A549 treated with CORT108297 at 1 μM for 4 hours (cell line): Measurements from ENCODE around the gene HOXB3. TPM values are rescaled to one million over a fixed set of nuclear protein-coding genes. Genes with fewer than 3 reads are reported as not detected.

ENCODE experiments used
- total RNA-seq: library from RNA; stranded (reverse); fragments of 200-300 nt; extraction: Qiagen RNA extraction; gene quantifications from 5 replicates; pipeline ENCODE4 v1.2.3, GENCODE V29; 2022

HOXB3 gene
- total RNA-seq = 4.6 to 6.8 TPM (median 5.7 TPM) in 5 replicates

GRCh38 chr17:48589831-48590606, at the start of gene HOXB3:
Gene HOXB3, minus strand, starts transcription at chr17:48590241. Its CDS starts 37,767 bp downstream, at chr17:48552474.

DNA sequence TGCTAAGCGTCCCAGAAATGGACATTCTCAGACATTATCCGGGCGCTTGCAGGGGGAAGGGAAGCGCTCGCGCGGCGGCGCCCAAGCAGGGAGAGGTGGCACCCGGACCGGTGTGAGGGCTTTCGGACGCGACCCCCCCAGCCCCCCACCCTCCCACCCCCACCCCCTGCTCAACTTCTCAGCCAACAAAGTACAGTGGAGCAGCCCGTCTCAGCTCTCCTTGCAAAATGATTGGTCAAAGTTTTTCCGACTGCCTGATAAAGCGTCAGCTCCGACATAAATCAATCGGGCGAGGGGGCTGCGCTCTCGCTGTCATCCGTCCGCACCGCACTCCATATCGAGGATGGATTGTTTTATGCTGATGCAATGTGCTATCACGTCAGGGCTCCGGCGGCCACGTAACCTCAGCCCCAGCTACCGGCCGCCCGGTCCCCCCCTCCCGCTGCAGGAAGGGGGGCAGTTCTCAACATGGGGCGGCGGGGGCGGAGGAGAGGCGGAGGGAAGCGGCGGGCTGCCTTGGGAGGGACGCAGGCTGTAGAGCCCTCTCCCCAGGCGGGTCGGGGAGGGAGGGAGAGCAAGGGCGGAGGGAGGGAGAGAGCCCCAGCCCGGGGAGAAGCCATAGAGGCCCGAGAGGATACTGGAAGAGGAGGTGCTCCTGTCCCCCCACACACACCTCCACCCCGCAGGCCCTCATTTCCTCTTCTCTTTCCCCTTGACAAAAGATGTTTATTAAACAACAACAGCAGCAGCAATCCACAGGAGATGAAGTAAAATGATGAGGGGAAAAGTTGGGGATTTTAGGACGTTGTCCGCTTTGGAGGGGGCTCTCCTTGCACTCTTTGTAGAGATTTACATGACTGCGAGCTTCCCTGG, 36.4 kb upstream of the HOXB3 start, which contains the start of gene HOXB9:
Gene HOXB9, minus strand, starts transcription at position 114 of the 873 bp plus-strand sequence. Its CDS starts 89 bp downstream, at position 25.

DNA sequence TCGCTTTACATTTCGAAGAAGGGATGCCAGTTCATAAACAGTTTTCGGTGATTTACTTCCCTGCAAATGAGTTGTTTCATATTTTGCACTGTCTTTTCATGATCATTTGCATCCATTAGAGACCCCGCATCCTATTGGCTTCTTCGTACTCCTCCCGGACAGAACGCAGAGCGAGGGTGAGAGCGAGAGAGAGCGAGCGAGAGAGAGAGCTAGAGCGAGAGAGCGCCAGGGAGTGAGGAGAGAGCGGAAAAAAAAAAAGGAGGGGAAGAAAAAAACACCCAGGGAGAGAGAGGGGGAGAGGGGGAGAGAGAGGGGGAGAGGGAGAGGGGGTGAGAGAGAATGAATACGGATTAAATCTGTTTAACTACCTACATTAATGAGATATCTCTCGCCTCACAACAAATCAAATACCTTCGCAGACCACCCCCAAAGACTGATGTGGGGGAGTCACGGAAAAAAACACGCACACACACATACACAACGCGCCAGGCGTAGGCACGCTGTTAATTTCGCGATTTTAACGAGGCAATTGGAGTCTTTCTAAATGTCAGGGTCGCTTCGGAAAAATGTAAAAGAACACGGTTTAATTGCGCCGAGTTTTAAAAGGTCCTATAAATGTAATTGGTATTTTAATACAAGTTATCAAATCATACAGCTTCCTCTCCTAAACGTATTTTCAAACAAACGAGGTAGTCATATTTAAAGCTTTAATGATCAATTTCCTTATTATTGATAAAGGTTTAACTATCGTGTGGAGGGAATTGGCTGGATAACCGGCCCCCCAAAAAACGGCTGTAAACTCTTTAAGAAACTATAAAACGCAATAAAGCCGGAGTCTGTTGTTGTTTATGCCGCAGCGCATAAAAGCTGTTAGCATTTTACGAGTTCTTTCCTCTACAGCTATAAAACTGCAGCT, 25.3 kb upstream of the HOXB3 start, which contains the start of gene HOXB8:
Gene HOXB8, minus strand, starts transcription at position 246 of the 916 bp plus-strand sequence. CDS start 588 bp downstream, outside the sequence.

GRCh38 chr17:48610282-48611211, 20.5 kb upstream of the HOXB3 start, which contains the start of gene HOXB7:
Gene HOXB7, minus strand, starts transcription at chr17:48611017. Its CDS starts 99 bp downstream, at chr17:48610918.

GRCh38 chr17:48604770-48605329, 14.8 kb upstream of the HOXB3 start, which contains the start of gene HOXB6:
Gene HOXB6, minus strand, starts transcription at chr17:48604986. Its CDS starts 6,836 bp downstream, at chr17:48598150.

GRCh38 chr17:48593126-48593829, 3.2 kb upstream of the HOXB3 start, which contains the start of gene HOXB5:
Gene HOXB5, minus strand, starts transcription at chr17:48593779. Its CDS starts 97 bp downstream, at chr17:48593682.

DNA sequence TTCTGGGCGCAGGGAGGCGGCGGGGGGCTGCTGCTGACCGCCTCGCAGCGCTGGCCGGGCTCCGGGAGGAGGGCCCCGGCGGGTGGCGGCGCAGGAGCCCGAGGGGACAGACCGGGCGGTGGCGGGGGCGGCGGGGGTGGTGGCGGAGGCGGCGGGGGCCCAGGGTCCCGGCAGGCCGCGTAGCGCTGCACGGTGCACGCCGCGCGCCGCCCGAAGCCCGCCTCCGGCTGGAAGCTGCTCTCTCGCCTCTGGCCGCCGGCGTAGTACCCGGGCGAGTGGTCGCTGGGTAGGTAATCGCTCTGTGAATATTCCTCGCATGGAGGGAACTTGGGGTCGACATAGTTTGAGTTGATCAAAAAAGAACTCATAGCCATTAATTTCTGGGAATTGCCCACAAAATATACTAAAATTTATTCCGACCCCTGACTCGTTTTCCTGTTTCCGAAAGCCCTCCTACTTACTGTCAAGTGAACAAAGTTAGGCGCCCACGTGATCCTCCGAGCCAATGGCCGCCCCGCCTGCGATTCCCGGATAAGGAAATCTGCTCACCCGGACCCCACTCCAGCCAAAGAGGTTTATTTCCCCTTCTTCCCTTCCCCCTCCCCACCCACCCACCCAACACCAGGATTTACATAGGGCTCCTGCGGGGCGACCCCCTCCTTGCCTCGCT, 12.0 kb downstream of the HOXB3 start, which contains the start of gene HOXB4:
Gene HOXB4, minus strand, starts transcription at position 405 of the 670 bp plus-strand sequence. Its CDS starts 31 bp downstream, at position 374.

GRCh38 chr17:48545022-48545375, 45.0 kb downstream of the HOXB3 start, which contains the start of gene HOXB2:
Gene HOXB2, minus strand, starts transcription at chr17:48545109. Its CDS starts 198 bp downstream, at chr17:48544911.

DNA sequence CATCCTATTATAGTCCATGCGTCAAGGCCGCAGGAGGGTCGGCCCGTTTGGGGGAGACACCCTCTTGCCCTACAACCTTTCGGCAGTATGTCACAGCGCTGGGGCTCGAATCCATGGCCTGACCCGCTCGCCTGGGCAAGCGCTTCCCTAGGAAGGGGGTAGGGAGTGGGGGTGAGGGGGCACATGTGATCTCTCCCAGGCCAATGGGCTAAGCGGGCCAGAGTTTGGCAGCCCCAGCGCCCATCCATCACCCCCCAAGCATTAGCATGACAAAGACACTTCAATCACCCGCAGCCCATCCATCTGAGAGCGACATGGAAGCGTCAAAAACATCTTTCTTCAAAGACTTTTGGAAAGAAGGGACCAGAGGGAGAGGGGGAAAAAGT, 59.2 kb downstream of the HOXB3 start, which contains the start of gene HOXB1:
Gene HOXB1, minus strand, starts transcription at position 125 of the 386 bp plus-strand sequence. Its CDS starts 107 bp downstream, at position 18.

Other genes with a start within 250 kb of the HOXB3 start
- 0.18 to 0.42 TPM (median 0.37 TPM) in 3 of 5 replicates, not detected in the others for gene SKAP1, start 160.0 kb downstream of the HOXB3 start, total RNA-seq
- gene HOXB1, start 59.2 kb downstream of the HOXB3 start, total RNA-seq = not detected in 5 replicates
- gene HOXB2, start 45.1 kb downstream of the HOXB3 start, total RNA-seq = 0.51 to 0.76 TPM (median 0.55 TPM) in 5 replicates
- gene HOXB4, start 11.9 kb downstream of the HOXB3 start, total RNA-seq = 0.03 to 0.20 TPM (median 0.13 TPM) in 5 replicates
- 1.5 to 2.9 TPM (median 2.6 TPM) in 5 replicates for gene HOXB5, start 3.5 kb upstream of the HOXB3 start, total RNA-seq
- 4.2 to 6.5 TPM (median 6.2 TPM) in 5 replicates for gene HOXB6, start 14.7 kb upstream of the HOXB3 start, total RNA-seq
- 32.6 to 36.9 TPM (median 33.6 TPM) in 5 replicates for gene HOXB7, start 20.8 kb upstream of the HOXB3 start, total RNA-seq
- gene HOXB8, start 25.1 kb upstream of the HOXB3 start, total RNA-seq = 6.4 to 9.9 TPM (median 9.2 TPM) in 5 replicates
- gene HOXB9, start 36.1 kb upstream of the HOXB3 start, total RNA-seq = 7.5 to 8.7 TPM (median 7.8 TPM) in 5 replicates
- not detected in 5 replicates for gene PRAC1, start 132.3 kb upstream of the HOXB3 start, total RNA-seq
- gene PRAC2, start 132.9 kb upstream of the HOXB3 start, total RNA-seq = not detected in 5 replicates
- gene HOXB13, start 138.5 kb upstream of the HOXB3 start, total RNA-seq = 2.1 to 2.6 TPM (median 2.4 TPM) in 5 replicates
- 0.34 to 0.88 TPM (median 0.49 TPM) in 5 replicates for gene TTLL6, start 227.0 kb upstream of the HOXB3 start, total RNA-seq
- 61.0 to 89.2 TPM (median 70.8 TPM) in 5 replicates for gene CALCOCO2, start 240.8 kb upstream of the HOXB3 start, total RNA-seq